ENCODE results near the gene LRRC56.
"Not testable (repeated sequence)": the region's sequence is repeated elsewhere in the genome, so short reads cannot be mapped to it uniquely, and the experiment has no call there.

LRRC56 gene

DNA sequence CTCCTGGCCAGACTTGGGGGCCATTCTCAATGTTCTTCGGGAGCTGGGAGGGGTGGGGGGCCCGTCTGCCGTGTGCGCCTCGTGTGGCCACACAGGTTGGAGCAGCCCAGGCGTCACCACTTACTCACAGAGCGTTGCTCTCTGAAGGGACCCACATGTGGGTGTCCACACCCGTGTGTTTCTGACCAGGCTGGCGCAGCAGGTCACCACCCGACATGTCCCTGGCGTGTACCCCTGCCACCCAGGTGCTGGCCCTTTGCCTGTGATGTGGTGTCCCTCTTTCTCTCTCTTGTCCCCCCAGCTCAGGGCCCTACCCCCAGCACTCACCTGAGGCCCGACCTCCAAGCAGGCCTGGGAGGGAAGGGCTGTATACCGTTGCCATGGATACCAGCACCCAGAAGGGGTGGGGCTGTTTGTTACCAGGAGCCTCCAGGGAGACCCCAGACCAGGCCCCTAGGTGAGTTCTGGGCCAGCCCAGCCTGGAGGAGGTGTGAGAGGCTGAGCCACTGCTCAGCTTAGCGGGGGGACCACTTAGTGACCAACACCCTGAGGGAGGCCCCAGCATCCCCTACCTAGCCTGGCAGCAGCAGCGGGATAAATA lies 21.8 kb downstream of the LRRC56 start:
- DNase-seq (ENCODE audit: low read depth in 2 of 2) = no peak

GRCh38 chr11:559712-560304 lies 22.5 kb downstream of the LRRC56 start:
- no peak for DNase-seq (ENCODE audit: low read depth in 2 of 2)

DNA sequence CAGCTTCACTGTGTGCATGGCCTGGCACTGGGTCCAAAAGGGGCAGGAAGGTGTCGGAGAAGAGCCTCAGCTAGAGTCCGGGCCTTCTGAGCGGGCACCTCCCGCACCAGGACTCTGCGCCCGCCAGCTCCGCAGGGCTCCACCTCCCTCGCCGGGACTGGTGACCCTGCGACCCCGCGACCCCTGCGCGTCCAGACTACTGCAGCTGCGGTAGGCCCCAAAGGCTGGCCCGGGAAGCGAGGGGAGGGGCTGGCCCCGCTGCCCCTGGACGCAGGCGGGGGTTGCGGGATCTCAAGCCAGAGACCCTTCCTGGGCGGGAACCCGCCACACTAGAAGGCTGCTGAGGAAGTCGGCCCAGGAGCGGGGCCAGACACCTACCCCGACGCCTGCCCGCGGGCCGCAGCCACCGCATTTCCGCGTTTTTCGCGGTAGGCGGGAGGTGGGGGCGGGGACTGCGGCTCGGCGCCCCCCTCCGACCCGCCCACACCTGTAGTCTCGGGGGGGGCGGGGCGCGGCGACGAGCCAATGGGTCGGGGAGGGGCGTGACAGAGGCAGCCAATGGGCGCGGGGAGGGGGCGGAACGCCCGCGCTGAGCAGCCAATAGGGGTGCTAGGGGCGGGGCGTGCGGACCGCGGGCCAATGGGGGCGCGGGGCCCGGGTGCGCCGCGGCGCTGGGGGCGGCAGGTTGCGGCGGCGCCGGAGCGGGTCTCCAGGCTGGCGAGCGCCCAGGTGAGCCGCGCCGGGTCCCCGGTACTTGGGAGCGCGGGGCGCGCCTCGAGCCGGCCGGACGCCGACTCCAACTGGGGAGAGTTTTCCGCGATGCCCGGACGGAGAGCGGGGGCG lies 23.2 kb downstream of the LRRC56 start, which contains the start of the genes LMNTD2 and RASSF7:
Gene LMNTD2 (minus strand): TSS at position 434 of the 843 bp plus-strand sequence. CDS start 22 bp downstream, at position 412.
Gene RASSF7 (plus strand): TSS at position 666 of the 843 bp plus-strand sequence. CDS start 799 bp downstream, outside the sequence.
- DNase-seq (ENCODE audit: low read depth in 2 of 2) = peak; percentile 93 to 95

GRCh38 chr11:561148-562003 lies 24.0 kb downstream of the LRRC56 start:
- DNase-seq (ENCODE audit: low read depth in 2 of 2) = no peak

DNA sequence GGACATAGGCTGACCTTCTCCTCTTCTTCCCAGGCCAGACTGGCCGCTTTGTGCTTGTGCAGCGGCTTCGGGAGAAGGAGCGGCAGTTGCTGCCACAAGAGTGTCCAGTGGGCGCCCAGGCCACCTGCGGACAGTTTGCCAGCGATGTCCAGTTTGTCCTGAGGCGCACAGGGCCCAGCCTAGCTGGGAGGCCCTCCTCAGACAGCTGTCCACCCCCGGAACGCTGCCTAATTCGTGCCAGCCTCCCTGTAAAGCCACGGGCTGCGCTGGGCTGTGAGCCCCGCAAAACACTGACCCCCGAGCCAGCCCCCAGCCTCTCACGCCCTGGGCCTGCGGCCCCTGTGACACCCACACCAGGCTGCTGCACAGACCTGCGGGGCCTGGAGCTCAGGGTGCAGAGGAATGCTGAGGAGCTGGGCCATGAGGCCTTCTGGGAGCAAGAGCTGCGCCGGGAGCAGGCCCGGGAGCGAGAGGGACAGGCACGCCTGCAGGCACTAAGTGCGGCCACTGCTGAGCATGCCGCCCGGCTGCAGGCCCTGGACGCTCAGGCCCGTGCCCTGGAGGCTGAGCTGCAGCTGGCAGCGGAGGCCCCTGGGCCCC lies 24.8 kb downstream of the LRRC56 start:
- DNase-seq (ENCODE audit: low read depth in 2 of 2) = no peak

DNA sequence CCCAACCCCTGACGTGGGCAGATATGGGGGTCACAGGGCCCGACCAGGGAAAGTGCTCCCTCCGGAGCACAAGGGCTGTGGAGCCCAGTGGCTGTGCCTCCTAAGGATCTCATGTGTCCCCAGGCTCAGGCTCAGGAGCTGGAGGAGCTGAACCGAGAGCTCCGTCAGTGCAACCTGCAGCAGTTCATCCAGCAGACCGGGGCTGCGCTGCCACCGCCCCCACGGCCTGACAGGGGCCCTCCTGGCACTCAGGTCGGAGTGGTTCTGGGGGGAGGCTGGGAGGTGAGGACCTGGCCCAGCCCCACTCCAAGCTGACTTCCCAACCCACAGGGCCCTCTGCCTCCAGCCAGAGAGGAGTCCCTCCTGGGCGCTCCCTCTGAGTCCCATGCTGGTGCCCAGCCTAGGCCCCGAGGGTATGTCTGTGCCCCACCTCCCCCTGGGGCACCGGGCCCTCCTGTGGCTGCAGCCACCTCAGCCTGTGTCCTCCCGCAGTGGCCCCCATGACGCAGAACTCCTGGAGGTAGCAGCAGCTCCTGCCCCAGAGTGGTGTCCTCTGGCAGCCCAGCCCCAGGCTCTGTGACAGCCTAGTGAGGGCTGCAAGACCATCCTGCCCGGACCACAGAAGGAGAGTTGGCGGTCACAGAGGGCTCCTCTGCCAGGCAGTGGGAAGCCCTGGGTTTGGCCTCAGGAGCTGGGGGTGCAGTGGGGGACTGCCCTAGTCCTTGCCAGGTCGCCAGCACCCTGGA lies 25.9 kb downstream of the LRRC56 start:
- DNase-seq (ENCODE audit: low read depth in 2 of 2) = no peak

DNA sequence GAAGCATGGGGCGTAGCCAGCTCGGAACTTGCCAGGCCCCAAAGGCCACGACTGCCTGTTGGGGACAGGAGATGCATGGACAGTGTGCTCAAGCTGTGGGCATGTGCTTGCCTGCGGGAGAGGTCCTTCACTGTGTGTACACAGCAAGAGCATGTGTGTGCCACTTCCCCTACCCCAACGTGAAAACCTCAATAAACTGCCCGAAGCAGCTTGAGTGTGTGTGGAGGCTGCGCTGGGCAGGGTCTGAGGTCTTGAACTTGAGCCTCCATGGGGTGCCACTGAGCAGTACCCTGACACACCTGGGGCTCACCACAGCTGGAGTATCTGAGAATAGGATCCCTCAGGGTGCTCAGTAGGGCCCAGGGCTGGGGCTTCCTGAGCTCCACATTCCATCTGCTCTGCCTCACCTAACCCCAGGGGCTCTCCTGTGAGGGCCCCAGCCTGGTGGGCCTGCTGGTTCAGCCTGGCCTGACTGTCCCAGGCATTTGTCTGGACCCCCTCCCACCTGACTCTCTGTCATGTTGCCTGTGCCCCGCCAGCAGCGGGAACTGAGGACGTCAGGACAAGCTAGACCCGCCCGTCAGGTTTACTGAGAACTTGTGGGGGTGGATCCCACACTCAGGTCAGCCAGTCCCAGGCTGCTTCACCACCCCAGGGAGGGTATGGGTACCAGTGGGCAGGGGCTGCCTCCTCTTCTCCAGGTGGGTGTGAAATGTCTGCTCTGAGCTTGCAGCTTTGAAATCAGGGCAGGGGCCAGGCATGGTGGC lies 26.7 kb downstream of the LRRC56 start:
- DNase-seq (ENCODE audit: low read depth in 2 of 2) = no peak

DNA sequence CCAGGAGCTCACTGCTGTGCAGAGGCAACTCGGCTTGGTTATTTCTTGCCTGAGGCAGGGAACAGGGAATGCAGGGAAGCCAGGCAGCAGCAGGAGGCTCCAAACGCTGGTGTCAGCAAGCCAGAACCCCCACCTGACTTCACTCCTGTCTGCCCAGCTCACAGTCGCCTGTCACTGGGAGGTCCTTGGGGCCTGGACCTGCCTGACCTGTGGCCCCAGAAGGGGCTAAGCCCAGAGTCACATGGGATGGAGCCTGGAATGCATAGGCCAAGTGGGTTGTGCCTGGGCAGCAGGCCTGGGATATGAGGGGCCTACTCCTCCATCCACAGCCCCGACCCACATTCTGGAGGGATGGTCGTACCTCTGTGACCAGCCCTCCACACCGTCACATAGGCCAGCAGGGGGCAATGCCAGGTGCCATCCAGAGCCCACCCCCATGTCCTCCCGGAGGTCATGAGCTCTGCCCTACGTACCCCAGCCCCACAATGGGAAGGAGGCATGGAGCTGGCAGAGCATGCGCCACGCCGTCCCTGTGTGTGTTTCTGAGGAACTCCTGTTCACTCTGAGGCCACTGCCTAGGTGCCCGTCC lies 28.7 kb downstream of the LRRC56 start:
- no peak for DNase-seq (ENCODE audit: low read depth in 2 of 2)

DNA sequence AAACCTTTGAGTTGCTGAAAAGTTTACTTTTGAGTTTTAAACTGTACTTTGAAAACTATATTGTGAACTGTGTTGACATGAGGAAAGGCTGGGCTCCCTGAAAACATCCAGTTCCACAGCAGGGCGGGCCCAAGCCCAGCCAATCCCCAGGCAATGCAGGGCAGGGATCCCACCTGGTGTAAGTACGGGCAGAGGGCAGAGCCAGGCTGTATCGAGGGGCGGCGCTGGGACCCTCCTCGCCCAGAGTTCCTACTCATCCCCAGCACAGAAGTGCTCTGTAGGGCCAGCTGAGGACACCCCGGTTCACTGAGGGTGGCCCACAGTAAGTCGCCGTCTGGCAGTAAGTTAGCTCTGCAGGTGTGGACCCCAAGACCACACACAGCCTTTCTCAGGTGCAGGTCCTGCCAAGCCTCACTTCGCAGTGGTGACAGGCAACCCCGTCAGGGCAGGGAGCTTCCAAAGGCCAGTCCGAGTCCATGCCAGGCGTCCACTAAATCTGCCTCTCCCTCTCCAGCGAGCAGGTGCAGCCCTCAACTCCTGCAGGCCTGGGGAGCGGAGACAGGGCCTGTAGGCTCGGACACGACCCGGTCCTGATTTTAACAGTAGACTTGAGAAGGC lies 29.8 kb downstream of the LRRC56 start:
- DNase-seq (ENCODE audit: low read depth in 2 of 2) = no peak

- no peak for DNase-seq (ENCODE audit: low read depth in 2 of 2)
Measured at GRCh38 chr11:567629-568292, 30.4 kb downstream of the LRRC56 start.

GRCh38 chr11:568306-569157 lies 31.2 kb downstream of the LRRC56 start:
- peak; percentile 88 to 95 for DNase-seq (ENCODE audit: low read depth in 2 of 2)

DNA sequence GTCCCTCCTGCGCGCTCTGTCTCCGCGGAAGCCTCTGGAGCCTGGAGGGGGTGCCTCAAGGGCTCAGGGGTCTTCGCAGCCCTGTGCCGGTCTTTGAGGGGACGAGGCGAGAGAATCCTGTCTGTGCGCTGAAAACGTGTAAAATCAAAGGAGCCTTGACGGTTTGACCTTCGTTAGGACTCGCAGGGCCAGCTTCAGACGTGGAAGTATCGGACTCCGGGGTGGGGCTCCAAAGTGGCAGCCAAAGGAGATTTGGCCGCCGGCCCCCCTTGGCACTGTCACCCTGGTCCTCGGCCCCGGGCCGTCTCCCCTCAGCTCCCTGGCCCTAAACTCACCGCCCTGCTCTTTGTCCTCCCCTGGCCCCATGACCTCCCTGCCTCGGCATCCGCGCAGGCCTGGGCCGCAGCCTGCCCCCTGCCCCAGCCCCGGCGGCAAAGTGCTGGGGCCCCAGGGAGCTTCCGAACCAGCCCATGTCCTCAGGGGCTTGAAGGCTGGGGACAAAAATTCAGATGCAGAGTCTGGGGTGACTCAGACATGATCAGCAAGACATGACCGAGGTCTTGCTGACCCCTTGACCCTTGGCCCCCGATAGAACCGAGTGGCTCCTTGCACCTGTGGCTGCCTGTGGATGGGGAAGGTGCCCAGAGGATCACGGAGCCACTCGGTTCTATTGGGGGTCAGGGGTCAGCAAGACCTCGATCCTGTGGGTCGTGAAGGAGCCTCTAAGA lies 32.0 kb downstream of the LRRC56 start:
- DNase-seq (ENCODE audit: low read depth in 2 of 2) = no peak

DNA sequence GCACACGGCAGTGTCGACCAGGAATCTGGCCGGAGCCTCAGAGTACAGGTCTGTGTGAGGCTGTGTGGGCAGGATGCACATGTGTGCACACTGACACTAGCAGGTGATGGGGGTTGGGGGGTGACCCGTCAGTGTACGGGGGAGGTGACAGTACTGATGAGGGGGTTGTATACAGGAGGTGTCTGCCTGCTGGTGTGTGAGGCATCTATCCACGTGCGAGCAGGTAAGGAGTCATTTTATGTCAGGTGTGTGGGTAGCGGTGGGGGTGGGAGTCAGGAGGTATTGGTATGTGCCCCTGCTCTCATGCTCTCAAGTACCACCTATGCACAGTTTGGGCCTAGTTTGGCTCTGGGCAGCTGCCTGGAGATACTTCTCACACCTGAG lies 34.5 kb downstream of the LRRC56 start:
- no peak for DNase-seq (ENCODE audit: low read depth in 2 of 2)

- no peak for DNase-seq (ENCODE audit: low read depth in 2 of 2)
Measured at GRCh38 chr11:573146-573759, 35.9 kb downstream of the LRRC56 start.

DNA sequence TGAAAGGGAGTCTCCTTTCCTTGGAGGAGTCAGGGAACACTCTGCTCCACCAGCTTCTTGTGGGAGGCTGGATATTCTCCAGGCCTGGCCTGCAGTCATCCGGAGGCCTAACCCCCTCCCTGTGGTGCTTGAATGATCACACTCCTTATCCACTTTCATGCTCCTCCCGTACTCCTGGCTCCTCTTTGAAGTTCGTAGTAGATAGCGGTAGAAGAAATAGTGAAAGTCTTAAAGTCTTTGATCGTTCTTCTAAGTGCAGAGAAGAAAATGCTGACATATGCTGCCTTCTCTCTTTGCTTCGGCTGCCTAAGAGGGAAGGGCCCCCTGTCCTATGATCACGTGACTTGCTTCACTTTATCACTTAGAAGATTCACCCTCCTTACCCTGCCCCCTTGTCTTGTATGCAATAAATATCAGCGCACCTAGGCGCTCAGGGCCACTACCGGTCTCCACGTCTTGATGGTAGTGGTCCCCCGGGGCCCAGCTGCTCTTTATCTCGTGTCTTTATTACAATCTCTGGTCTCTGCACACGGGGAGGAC lies 36.8 kb downstream of the LRRC56 start:
- not testable (repeated sequence) for DNase-seq (ENCODE audit: low read depth in 2 of 2)
